Activated CD4-positive, alpha-beta memory T cell treated with anti-CD3 and anti-CD28 coated beads for 36 hours (primary cell): ENCODE measurements around the gene STAT5A. TPM values are rescaled to one million over a fixed set of nuclear protein-coding genes. Genes with fewer than 3 reads are reported as not detected.

ENCODE experiments used
- CTCF ChIA-PET: fragments of 350-600 bp; sonication (Branson Sonifier 250); formaldehyde crosslinking; loops from one replicate; lab custom pipeline; 2021; ENCODE audit warnings: antibody characterized with exemption, inconsistent platforms; lab: Charles Lee
- POLR2A ChIA-PET: fragments of 350-600 bp; sonication (Branson Sonifier 250); formaldehyde crosslinking; loops from one replicate; lab custom pipeline; 2021; ENCODE audit warnings: antibody characterized with exemption; lab: Charles Lee
- DNase-seq: peaks from one replicate; pipeline ENCODE4 v3.0.0-alpha.2; 2020
- H3K27ac Mint-ChIP-seq: one replicate; pipeline ENCODE4 v1.8.0; 2021; ENCODE audit warnings: mixed read lengths
- H3K27me3 Mint-ChIP-seq: one replicate; pipeline ENCODE4 v1.8.0; 2021; ENCODE audit warnings: mixed read lengths
- H3K36me3 Mint-ChIP-seq: one replicate; pipeline ENCODE4 v1.8.0; 2021; ENCODE audit warnings: mixed read lengths
- H3K4me1 Mint-ChIP-seq: one replicate; pipeline ENCODE4 v1.8.0; 2021; ENCODE audit warnings: low read depth, mixed read lengths
- H3K4me3 Mint-ChIP-seq: one replicate; pipeline ENCODE4 v1.8.0; 2021; ENCODE audit warnings: mild to moderate bottlenecking, mixed read lengths
- H3K9me3 Mint-ChIP-seq: one replicate; pipeline ENCODE4 v1.8.0; 2021; ENCODE audit warnings: mixed read lengths
- intact Hi-C: fragments of 100-400 bp; cut with micrococcal nuclease; formaldehyde crosslinking; loops from one replicate; pipeline ENCODE4 v1.15.1; 2023
- total RNA-seq, 2 experiments: library from RNA; stranded (reverse); gene quantifications; one replicate each; pipeline ENCODE4 v1.2.3, GENCODE V29; 2021

STAT5A gene
- total RNA-seq, 2 experiments from 2014 or later = 211 to 215 TPM

- H3K36me3 Mint-ChIP-seq = peaks cover 31% of the 10 kb centered on the region
- H3K4me1 Mint-ChIP-seq = peaks cover 46% of the 10 kb centered on the region
- CTCF ChIA-PET = interaction anchor here (0.8 to 4.0 kb wide), 6 partner anchors 12 to 52 kb away, joined by 3 to 36 read pairs (median 3); no protein-coding TSS in a partner anchor
Measured at GRCh38 chr17:42274812-42275526, 13.3 kb upstream of the STAT5A start.

GRCh38 chr17:42275527-42276358, 12.6 kb upstream of the STAT5A start:
- no peaks in the 10 kb centered on the region for H3K27me3 Mint-ChIP-seq
- intact Hi-C loops = no loop called here
- H3K4me3 Mint-ChIP-seq = peak overlapping the region; percentile 93
- ChIA-PET CTCF (interaction anchor here (0.6 to 4.0 kb wide), 5 partner anchors 11 to 440 kb away, joined by 3 to 36 read pairs (median 4); no protein-coding TSS in a partner anchor), POLR2A (interaction anchor here (0.8 to 13.7 kb wide), 6 partner anchors 13 to 113 kb away, joined by 3 to 271 read pairs (median 6); partner anchors contain the start of genes STAT3 and STAT5A)
- peak; percentile 39 for DNase-seq
- peak overlapping the region; percentile 97 for H3K27ac Mint-ChIP-seq
- peaks cover 26% of the 10 kb centered on the region for H3K36me3 Mint-ChIP-seq
- no peaks in the 10 kb centered on the region for H3K9me3 Mint-ChIP-seq
- peaks cover 40% of the 10 kb centered on the region for H3K4me1 Mint-ChIP-seq

More at GRCh38 chr17:42274812-42275526, 13.3 kb upstream of the STAT5A start:
- Mint-ChIP-seq H3K4me3 (peak overlapping the region; percentile 93), H3K27me3 (no peaks in the 10 kb centered on the region), H3K27ac (peak overlapping the region; percentile 97), H3K9me3 (no peaks in the 10 kb centered on the region)
- intact Hi-C loops = loop anchor here (5.0 kb wide), 1 partner anchor 112 kb away; the partner anchor contains the start of gene STAT3
- POLR2A ChIA-PET = interaction anchor here (0.7 to 13.7 kb wide), 8 partner anchors 14 to 114 kb away, joined by 3 to 271 read pairs (median 6); partner anchors contain the start of genes STAT3 and STAT5A
- no peak for DNase-seq

DNA sequence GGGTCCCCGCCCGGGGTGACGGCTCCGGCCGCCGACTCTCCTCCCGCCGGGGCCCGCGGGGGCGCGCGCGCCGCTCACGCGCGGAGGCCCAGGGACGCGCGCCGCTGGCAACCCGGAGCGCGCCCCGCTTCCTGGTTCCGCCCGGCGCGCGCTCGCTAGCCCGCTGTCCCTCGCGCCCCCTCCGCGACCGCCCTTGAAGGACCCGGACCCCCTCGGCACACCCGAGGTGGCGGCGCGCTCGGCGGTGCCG, 12.0 kb upstream of the STAT5A start, which contains the start of gene STAT5B:
TSS of gene STAT5B (minus strand) at position 33 of the 250 bp plus-strand sequence. CDS start 44,264 bp downstream, outside the sequence.
- Mint-ChIP-seq H3K9me3 (no peaks in the 10 kb centered on the region), H3K4me3 (peak within 1 kb of the TSS; percentile 93), H3K27ac (peak within 1 kb of the TSS; percentile 97), H3K4me1 (peaks cover 34% of the 10 kb centered on the region), H3K27me3 (no peaks in the 10 kb centered on the region), H3K36me3 (peaks cover 24% of the 10 kb centered on the region)
- peak; percentile 74 for DNase-seq
- CTCF ChIA-PET = interaction anchor here (0.6 to 4.0 kb wide), 4 partner anchors 14 to 439 kb away, joined by 3 to 36 read pairs (median 4); no protein-coding TSS in a partner anchor
- POLR2A ChIA-PET = interaction anchor here (1.3 to 13.7 kb wide), 4 partner anchors 12 to 54 kb away, joined by 3 to 271 read pairs (median 29); partner anchors contain the start of gene STAT5A
- intact Hi-C loops = no loop called here

DNA sequence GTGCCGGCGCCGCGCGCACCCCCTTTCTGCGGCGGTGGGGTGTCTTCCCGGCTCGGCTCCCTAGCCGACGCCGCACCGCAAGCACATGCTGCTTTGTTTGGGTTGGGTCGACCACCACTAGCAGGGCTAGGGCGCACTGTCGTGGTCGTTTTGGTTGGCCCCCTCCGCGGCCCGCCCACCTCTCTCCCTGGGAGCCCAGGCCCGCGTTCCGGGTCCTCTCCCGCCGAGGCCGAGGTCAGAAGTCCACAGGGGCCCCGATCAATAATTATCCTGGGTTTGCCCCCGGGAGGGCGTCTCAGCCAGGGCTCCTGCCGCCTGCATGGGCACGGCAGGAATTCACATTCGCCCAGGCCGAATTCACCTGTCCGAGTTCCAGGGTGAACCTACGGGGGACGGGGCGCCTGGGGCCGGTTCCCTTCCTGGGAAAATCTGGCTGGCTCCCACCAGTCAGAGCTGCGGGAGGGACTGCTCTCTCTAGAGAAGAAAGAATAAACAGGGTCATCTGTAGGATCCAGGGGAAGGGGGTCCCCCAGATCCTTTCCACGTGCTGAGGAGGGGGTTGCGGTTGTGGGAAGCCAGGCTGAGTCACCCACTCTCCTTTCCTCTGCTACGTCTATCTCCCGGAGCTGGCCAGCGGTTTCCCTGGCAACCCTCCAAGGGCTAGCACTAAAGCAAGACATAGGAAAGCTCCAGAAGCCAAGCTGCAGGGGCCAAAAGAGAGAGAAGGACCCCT, 11.5 kb upstream of the STAT5A start:
- peak overlapping the region; percentile 75 for H3K4me3 Mint-ChIP-seq
- H3K36me3 Mint-ChIP-seq = peaks cover 24% of the 10 kb centered on the region
- ChIA-PET CTCF (interaction anchor here (0.6 to 4.0 kb wide), 11 partner anchors 11 to 439 kb away, joined by 3 to 36 read pairs (median 4); partner anchors contain the start of gene STAT5A), POLR2A (interaction anchor here (0.6 to 13.7 kb wide), 6 partner anchors 8 to 598 kb away, joined by 3 to 271 read pairs (median 4); partner anchors contain the start of genes GHDC and STAT5A)
- intact Hi-C loops = loop anchor here (1.0 kb wide), 1 partner anchor 11 kb away; no protein-coding TSS in a partner anchor
- peaks cover 31% of the 10 kb centered on the region for H3K4me1 Mint-ChIP-seq
- no peaks in the 10 kb centered on the region for H3K9me3 Mint-ChIP-seq
- H3K27ac Mint-ChIP-seq = peak overlapping the region; percentile 83
- DNase-seq = peak; percentile 66
- H3K27me3 Mint-ChIP-seq = no peaks in the 10 kb centered on the region

DNA sequence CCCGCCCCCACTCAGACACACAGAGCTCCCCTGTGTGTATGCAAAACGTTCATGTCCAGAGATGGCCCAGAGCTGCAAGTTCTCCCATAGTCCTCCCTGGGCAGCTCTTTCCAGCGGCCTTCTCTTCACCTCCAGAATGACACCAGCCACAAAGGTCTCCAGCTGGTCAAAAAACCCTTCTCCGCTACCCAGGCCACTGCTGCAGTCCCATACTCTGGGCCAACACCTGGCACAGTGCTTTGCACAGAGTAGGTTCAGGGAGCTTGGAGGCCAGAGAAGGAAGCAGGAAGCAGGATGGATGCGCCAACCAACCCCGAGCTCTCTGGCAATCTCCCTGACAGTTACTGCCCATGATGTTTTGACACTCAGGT, 11.0 kb upstream of the STAT5A start:
- no peak for DNase-seq
- H3K4me3 Mint-ChIP-seq = peak overlapping the region; percentile 75
- ChIA-PET POLR2A (interaction anchor here (0.6 to 13.7 kb wide), 5 partner anchors 9 to 598 kb away, joined by 3 to 271 read pairs (median 5); partner anchors contain the start of genes GHDC and STAT5A), CTCF (interaction anchor here (0.6 to 1.9 kb wide), 8 partner anchors 10 to 301 kb away, joined by 3 to 9 read pairs (median 4); partner anchors contain the start of gene STAT5A)
- no peaks in the 10 kb centered on the region for H3K9me3 Mint-ChIP-seq
- intact Hi-C loops = loop anchor here (1.0 kb wide), 1 partner anchor 10 kb away; no protein-coding TSS in a partner anchor
- H3K36me3 Mint-ChIP-seq = peaks cover 24% of the 10 kb centered on the region
- H3K4me1 Mint-ChIP-seq = peaks cover 29% of the 10 kb centered on the region
- H3K27ac Mint-ChIP-seq = peak overlapping the region; percentile 83
- no peaks in the 10 kb centered on the region for H3K27me3 Mint-ChIP-seq

- ChIA-PET CTCF (interaction anchor here (2.1 kb wide), 1 partner anchor 58 kb away, joined by 12 read pairs; no protein-coding TSS in a partner anchor), POLR2A (interaction anchor here (0.8 to 3.8 kb wide), 2 partner anchors 9 to 10 kb away, joined by 3 to 42 read pairs; partner anchors contain the start of gene STAT5A)
- H3K27ac Mint-ChIP-seq = no peak overlapping the region
- peaks cover 6% of the 10 kb centered on the region for H3K36me3 Mint-ChIP-seq
- DNase-seq = no peak
- H3K4me1 Mint-ChIP-seq = peaks cover 39% of the 10 kb centered on the region
- no peaks in the 10 kb centered on the region for H3K9me3 Mint-ChIP-seq
- intact Hi-C loops = loop anchor here (10.0 kb wide), 1 partner anchor 395 kb away; the partner anchor contains the start of gene PLEKHH3
- H3K27me3 Mint-ChIP-seq = no peaks in the 10 kb centered on the region
- H3K4me3 Mint-ChIP-seq = no peak overlapping the region
Measured at GRCh38 chr17:42279776-42280630, 8.3 kb upstream of the STAT5A start.

DNA sequence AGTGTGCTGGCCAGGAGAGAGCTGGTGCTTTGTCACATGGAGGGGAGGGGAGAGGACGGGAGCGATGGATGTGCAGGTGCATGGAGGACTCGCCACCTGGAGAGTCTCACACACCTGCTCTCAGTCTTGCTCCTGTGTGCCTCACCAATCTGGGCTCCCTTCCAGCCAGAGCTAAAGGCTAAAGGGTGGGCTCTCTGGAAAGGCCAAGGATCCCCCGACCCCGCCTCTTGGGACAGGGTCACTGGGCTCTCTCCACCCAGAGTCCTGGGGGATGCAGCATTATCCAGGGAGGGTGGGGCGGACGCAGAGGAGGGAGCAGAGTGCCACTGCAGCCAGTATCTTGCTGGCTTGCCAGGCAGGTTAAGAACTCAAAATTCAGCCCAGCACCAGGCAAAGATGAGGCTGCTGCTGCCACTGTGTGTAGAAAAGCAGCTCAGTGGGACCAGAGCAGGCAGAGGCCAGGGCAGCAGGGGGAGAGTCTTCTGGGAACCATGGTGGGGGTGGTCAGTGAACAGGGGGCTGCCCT, 6.7 kb upstream of the STAT5A start:
- intact Hi-C loops = loop anchor here (10.0 kb wide), 1 partner anchor 393 kb away; the partner anchor contains the start of gene PLEKHH3
- H3K4me3 Mint-ChIP-seq = no peak overlapping the region
- no peaks in the 10 kb centered on the region for H3K9me3 Mint-ChIP-seq
- H3K27me3 Mint-ChIP-seq = no peaks in the 10 kb centered on the region
- peaks cover 2% of the 10 kb centered on the region for H3K36me3 Mint-ChIP-seq
- no peak for DNase-seq
- ChIA-PET CTCF (interaction anchor here (0.7 to 1.8 kb wide), 3 partner anchors 59 to 107 kb away, joined by 3 to 5 read pairs (median 3); partner anchors contain the start of genes KCNH4 and STAT3), POLR2A (no interaction called here)
- peak overlapping the region; percentile 28 for H3K27ac Mint-ChIP-seq
- H3K4me1 Mint-ChIP-seq = peaks cover 49% of the 10 kb centered on the region

- CTCF ChIA-PET = interaction anchor here (0.7 to 1.8 kb wide), 4 partner anchors 9 to 106 kb away, joined by 3 to 5 read pairs (median 3); partner anchors contain the start of genes KCNH4 and STAT3
- no peak for DNase-seq
- Mint-ChIP-seq H3K27me3 (no peaks in the 10 kb centered on the region), H3K36me3 (peaks cover 3% of the 10 kb centered on the region), H3K4me1 (peaks cover 47% of the 10 kb centered on the region), H3K4me3 (no peak overlapping the region), H3K9me3 (no peaks in the 10 kb centered on the region), H3K27ac (peak overlapping the region; percentile 44)
- intact Hi-C loops = loop anchor here (10.0 kb wide), 1 partner anchor 392 kb away; the partner anchor contains the start of gene PLEKHH3
- POLR2A ChIA-PET = no interaction called here
Measured at GRCh38 chr17:42282478-42283080, 5.7 kb upstream of the STAT5A start.

GRCh38 chr17:42283241-42284023, 4.9 kb upstream of the STAT5A start:
- Mint-ChIP-seq H3K4me1 (peaks cover 44% of the 10 kb centered on the region), H3K4me3 (no peak overlapping the region), H3K9me3 (no peaks in the 10 kb centered on the region), H3K36me3 (peaks cover 6% of the 10 kb centered on the region), H3K27ac (peak overlapping the region; percentile 44), H3K27me3 (no peaks in the 10 kb centered on the region)
- POLR2A ChIA-PET = no interaction called here
- intact Hi-C loops = loop anchor here (10.0 kb wide), 1 partner anchor 391 kb away; the partner anchor contains the start of gene PLEKHH3
- DNase-seq = no peak
- CTCF ChIA-PET = interaction anchor here (1.0 to 1.8 kb wide), 2 partner anchors 10 to 61 kb away, joined by 3 to 5 read pairs; no protein-coding TSS in a partner anchor
